AML-193 (cell line): Measurements from ENCODE around the gene TTLL8.

Source experiments
- DNase-seq, 2 experiments: peaks; one replicate each; lab custom pipeline; 2025; lab: John Stamatoyannopoulos, UW

The TTLL8 gene

GRCh38 chr22:50061141-50061823, 3.2 kb upstream of the TTLL8 start:
- DNase-seq, result no peak

- DNase-seq, result no peak
Observed at GRCh38 chr22:50060441-50061140, 2.5 kb upstream of the TTLL8 start.

GRCh38 chr22:50059881-50060262, 1.8 kb upstream of the TTLL8 start:
- no peak for DNase-seq

- no peak for DNase-seq
Observed at GRCh38 chr22:50058906-50059880, 1.1 kb upstream of the TTLL8 start.

GRCh38 chr22:50057278-50058060, 629 bp downstream of the TTLL8 start:
- DNase-seq, result no peak

- no peak for DNase-seq
Observed at GRCh38 chr22:50056214-50056972, 1.7 kb downstream of the TTLL8 start.

GRCh38 chr22:50053861-50054260, 4.2 kb downstream of the TTLL8 start:
- DNase-seq, result no peak

- DNase-seq, result no peak
Observed at GRCh38 chr22:50051930-50052329, 6.2 kb downstream of the TTLL8 start.

- no peak for DNase-seq
Observed at GRCh38 chr22:50049299-50050195, 8.6 kb downstream of the TTLL8 start.

- DNase-seq, result no peak
Observed at GRCh38 chr22:50048836-50049235, 9.3 kb downstream of the TTLL8 start.

GRCh38 chr22:50048061-50048765, 9.9 kb downstream of the TTLL8 start:
- no peak for DNase-seq

- DNase-seq, result no peak
Observed at GRCh38 chr22:50047346-50047745, 10.8 kb downstream of the TTLL8 start.

GRCh38 chr22:50046481-50047245, 11.4 kb downstream of the TTLL8 start:
- DNase-seq, result no peak

GRCh38 chr22:50046019-50046415, 12.1 kb downstream of the TTLL8 start:
- no peak for DNase-seq

GRCh38 chr22:50045211-50046018, 12.7 kb downstream of the TTLL8 start:
- DNase-seq, result no peak

- no peak for DNase-seq
Observed at GRCh38 chr22:50044485-50045118, 13.5 kb downstream of the TTLL8 start.

GRCh38 chr22:50041361-50042065, 16.6 kb downstream of the TTLL8 start:
- no peak for DNase-seq
